IPS-NIHi7 (cell line): ENCODE results near the gene GOLGA8N.

Source experiments
- DNase-seq: peaks from one replicate; pipeline ENCODE4 v3.0.0; 2012; ENCODE audit warnings: mixed read lengths; ENCODE audit errors: extremely low spot score

Gene GOLGA8N

GRCh38 chr15:32651229-32651837, 58.1 kb downstream of the GOLGA8N start:
- DNase-seq = peak; percentile 83

- DNase-seq = no peak
Observed at GRCh38 chr15:32652178-32652577, 58.9 kb downstream of the GOLGA8N start.

GRCh38 chr15:32656091-32656490, 62.8 kb downstream of the GOLGA8N start:
- DNase-seq = no peak

DNA sequence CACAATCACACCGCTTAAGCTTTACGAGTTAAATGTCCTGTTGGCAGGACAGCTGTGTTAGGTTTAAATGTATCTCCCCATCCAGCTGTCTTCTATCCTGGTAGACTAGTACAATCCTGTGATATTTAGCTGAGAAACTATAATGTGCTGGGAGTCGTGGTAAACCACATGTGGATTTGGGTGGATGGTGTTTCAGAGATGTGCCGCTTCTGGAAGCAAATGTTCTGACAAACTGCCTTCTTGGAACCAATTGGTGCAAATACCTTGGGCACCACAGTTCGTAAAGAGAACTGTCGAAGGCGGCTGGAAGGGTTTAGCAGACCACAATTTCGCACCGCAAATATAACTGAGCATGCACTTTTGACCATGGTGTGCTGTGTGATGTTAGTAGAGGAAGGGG, 63.2 kb downstream of the GOLGA8N start:
- no peak for DNase-seq
